Measurements from ENCODE around the gene PPARG.
"Not testable (repeated sequence)": the region's sequence is repeated elsewhere in the genome, so short reads cannot be mapped to it uniquely, and the experiment has no call there.

PPARG gene

GRCh38 chr3:12253516-12254343 is 35.1 kb upstream of the PPARG start:
- no peak for DNase-seq (ENCODE audit: extremely low read depth, low read depth)
- TF ChIP-seq CTCF (IDR thresholded peaks at IDR 0.05; ENCODE audit: low read depth, low read length), result no peak

GRCh38 chr3:12255393-12255792 is 33.5 kb upstream of the PPARG start:
- no peak for DNase-seq (ENCODE audit: extremely low read depth, low read depth)

GRCh38 chr3:12258911-12259310 is 30.0 kb upstream of the PPARG start:
- TF ChIP-seq CTCF (IDR thresholded peaks at IDR 0.05; ENCODE audit: low read depth, low read length), result no peak
- no peak for DNase-seq (ENCODE audit: extremely low read depth, low read depth)

More at GRCh38 chr3:12255393-12255792, 33.5 kb upstream of the PPARG start:
- no peak for TF ChIP-seq CTCF (IDR thresholded peaks at IDR 0.05; ENCODE audit: low read depth, low read length)

GRCh38 chr3:12262173-12262572 is 26.7 kb upstream of the PPARG start:
- not testable (repeated sequence) for DNase-seq (ENCODE audit: extremely low read depth, low read depth)

GRCh38 chr3:12265508-12265907 is 23.4 kb upstream of the PPARG start:
- DNase-seq (ENCODE audit: extremely low read depth, low read depth), result no peak
- TF ChIP-seq CTCF (IDR thresholded peaks at IDR 0.05; ENCODE audit: low read depth, low read length), result no peak

- DNase-seq (ENCODE audit: extremely low read depth, low read depth), result no peak
Observed at GRCh38 chr3:12266038-12266437, 22.8 kb upstream of the PPARG start.

GRCh38 chr3:12267376-12268030 is 21.4 kb upstream of the PPARG start:
- no peak for DNase-seq (ENCODE audit: extremely low read depth, low read depth)
- TF ChIP-seq CTCF (IDR thresholded peaks at IDR 0.05; ENCODE audit: low read depth, low read length), result no peak

More at GRCh38 chr3:12266038-12266437, 22.8 kb upstream of the PPARG start:
- TF ChIP-seq CTCF (IDR thresholded peaks at IDR 0.05; ENCODE audit: low read depth, low read length), result no peak

All from AG09319 (cell line).